Measurements from ENCODE around the gene FIBCD1. TPM values are rescaled to one million over a fixed set of nuclear protein-coding genes. Genes with fewer than 3 reads are reported as not detected.

Gene FIBCD1
- polyA plus RNA-seq, 1 of the 3 experiments (the other 2 are of a cell fraction), result 1.3 TPM

- TF ChIP-seq TEAD4 (IDR thresholded peaks at IDR 0.05; ENCODE audit: borderline replicate concordance, insufficient read depth), result no peak
- TF ChIP-seq EZH2phosphoT487 (IDR thresholded peaks at IDR 0.05; ENCODE audit: borderline replicate concordance, low read depth), result no peak
- no peak for TF ChIP-seq CTCF (IDR thresholded peaks at IDR 0.05)
- TF ChIP-seq MAX (IDR thresholded peaks at IDR 0.05; ENCODE audit: low read depth), result no peak
- no peak for TF ChIP-seq GATA2 (CRISPR knock-in tag; IDR thresholded peaks at IDR 0.05)
- TF ChIP-seq USF1 (IDR thresholded peaks at IDR 0.05; ENCODE audit: borderline replicate concordance, low read depth), result no peak
Measured at GRCh38 chr9:130924448-130924788, 14.6 kb downstream of the FIBCD1 start (continued).

- Histone ChIP-seq H4K20me1 (ENCODE audit: insufficient read depth) (no peaks in the 10 kb centered on the region), H3K4me1 (ENCODE audit: control insufficient read depth in 1 of 2, insufficient read depth in 2 of 2, low read depth in 1 of 2, low read length in 1 of 2) (peaks cover 8 to 9% of the 10 kb centered on the region in 2 experiments; a peak in 3 of 4 replicates), H3K9ac (no peak overlapping the region), H3K4me3 (ENCODE audit: low read depth in 2 of 2, low read length in 1 of 2) (no peak overlapping the region), H3F3A (replicated peaks; ENCODE audit: insufficient read depth) (no peaks in the 10 kb centered on the region), H3K27me3 (ENCODE audit: insufficient read depth) (no peaks in the 10 kb centered on the region; the same call in 1 of the 2 replicates), H3K36me3 (replicated peaks in 1 of 2; ENCODE audit: control insufficient read depth in 1 of 2, insufficient read depth in 2 of 2, low read length in 1 of 2) (no peaks in the 10 kb centered on the region), H3K79me2 (ENCODE audit: insufficient read depth) (no peaks in the 10 kb centered on the region), H2AFZ (ENCODE audit: low read depth) (no peak overlapping the region), H3K27ac (ENCODE audit: low read depth in 2 of 2, low read length in 1 of 2) (no peak overlapping the region), H3K4me2 (no peak overlapping the region), H3K9me3 (no peaks in the 10 kb centered on the region), H3K9me2 (no peaks in the 10 kb centered on the region)
- CTCF ChIA-PET, result interaction anchor here (1.2 kb wide), 1 partner anchor 223 kb away, joined by 4 read pairs; no protein-coding TSS in a partner anchor
- no peak for TF ChIP-seq USF1 (IDR thresholded peaks at IDR 0.05; ENCODE audit: borderline replicate concordance, low read depth)
- no peak for TF ChIP-seq TCF12 (IDR thresholded peaks at IDR 0.05)
- no peak for TF ChIP-seq TAF1 (IDR thresholded peaks at IDR 0.05; ENCODE audit: borderline replicate concordance, low read depth, low read length)
- TF ChIP-seq RFX5 (IDR thresholded peaks at IDR 0.05; ENCODE audit: low read length), result no peak
- TF ChIP-seq USF2 (IDR thresholded peaks at IDR 0.05; ENCODE audit: borderline replicate concordance, low read depth, low read length), result no peak
- no peak for TF ChIP-seq RXRA (IDR thresholded peaks at IDR 0.05; ENCODE audit: borderline replicate concordance, low read depth)
- no peak for TF ChIP-seq FOSL2 (IDR thresholded peaks at IDR 0.05; ENCODE audit: borderline replicate concordance, low read depth)
- TF ChIP-seq REST (IDR thresholded peaks at IDR 0.05; ENCODE audit: low read depth, low read length), result no peak
- POLR2A ChIA-PET, result no interaction called here
- WGBS (ENCODE audit: low lambda C conversion rate), result 81% methylated on average over 10 of the region's 42 CpGs
- DNase-seq, result no peak
Measured at GRCh38 chr9:130923611-130924447, 15.2 kb downstream of the FIBCD1 start.
